ENCODE data around the gene DAB1.

Gene DAB1

DNA sequence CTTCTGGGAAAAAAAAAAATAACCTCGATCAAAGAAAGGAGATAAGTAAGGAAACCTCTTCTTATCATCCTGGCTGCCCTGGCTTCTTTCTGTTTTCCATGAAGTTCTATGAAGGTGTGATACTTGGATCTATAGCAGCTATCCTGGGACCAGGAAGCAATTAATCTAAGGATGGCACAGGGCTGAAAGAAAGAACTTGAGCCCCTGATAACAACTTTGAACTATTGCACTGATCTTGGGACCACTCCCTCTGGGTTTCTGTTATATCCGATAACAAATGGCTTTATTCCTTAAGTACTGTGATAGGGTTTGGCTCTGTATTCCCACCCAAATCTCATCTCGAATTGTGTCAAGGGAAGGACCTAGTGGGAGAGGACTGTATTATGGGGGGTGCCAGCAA, 104.1 kb downstream of the DAB1 start:
- DNase-seq (ENCODE audit: low read depth) = no peak
- TF ChIP-seq, protein P1, sequence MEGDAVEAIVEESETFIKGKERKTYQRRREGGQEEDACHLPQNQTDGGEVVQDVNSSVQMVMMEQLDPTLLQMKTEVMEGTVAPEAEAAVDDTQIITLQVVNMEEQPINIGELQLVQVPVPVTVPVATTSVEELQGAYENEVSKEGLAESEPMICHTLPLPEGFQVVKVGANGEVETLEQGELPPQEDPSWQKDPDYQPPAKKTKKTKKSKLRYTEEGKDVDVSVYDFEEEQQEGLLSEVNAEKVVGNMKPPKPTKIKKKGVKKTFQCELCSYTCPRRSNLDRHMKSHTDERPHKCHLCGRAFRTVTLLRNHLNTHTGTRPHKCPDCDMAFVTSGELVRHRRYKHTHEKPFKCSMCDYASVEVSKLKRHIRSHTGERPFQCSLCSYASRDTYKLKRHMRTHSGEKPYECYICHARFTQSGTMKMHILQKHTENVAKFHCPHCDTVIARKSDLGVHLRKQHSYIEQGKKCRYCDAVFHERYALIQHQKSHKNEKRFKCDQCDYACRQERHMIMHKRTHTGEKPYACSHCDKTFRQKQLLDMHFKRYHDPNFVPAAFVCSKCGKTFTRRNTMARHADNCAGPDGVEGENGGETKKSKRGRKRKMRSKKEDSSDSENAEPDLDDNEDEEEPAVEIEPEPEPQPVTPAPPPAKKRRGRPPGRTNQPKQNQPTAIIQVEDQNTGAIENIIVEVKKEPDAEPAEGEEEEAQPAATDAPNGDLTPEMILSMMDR (IDR thresholded peaks at IDR 0.05; ENCODE audit: control insufficient read depth, insufficient read depth, low read depth, low read length, missing control alignments) = no peak
- no peak overlapping the region for H3K4me3 ChIP-seq (ENCODE audit: control insufficient read depth, low read depth, low read length)

- no peak for DNase-seq (ENCODE audit: low read depth)
- H3K4me3 ChIP-seq (ENCODE audit: control insufficient read depth, low read depth, low read length) = no peak overlapping the region
- TF ChIP-seq, protein P1 (IDR thresholded peaks at IDR 0.05; ENCODE audit: control insufficient read depth, insufficient read depth, low read depth, low read length, missing control alignments) = no peak
Measured at GRCh38 chr1:57319165-57319564, 104.7 kb downstream of the DAB1 start.

DNA sequence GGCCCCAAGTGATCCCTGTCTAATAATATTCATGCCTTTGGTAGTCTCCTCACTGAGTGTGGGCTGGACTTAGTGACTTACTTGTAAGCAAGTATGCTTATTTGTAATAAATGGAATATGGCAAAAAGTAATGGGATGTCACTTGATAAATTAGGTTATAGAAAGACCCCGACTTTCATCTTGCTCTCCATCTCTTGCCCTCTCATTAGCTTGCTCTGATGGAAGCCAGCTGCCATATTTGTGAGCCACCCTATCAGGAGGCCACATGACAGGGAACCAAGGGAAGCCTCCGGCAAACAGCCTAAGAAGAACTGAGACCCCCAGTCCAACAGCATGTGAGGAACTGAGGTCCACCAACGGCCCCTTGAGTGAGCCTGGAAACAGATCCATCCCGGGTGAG, 107.0 kb downstream of the DAB1 start:
- no peak overlapping the region for H3K4me3 ChIP-seq (ENCODE audit: control insufficient read depth, low read depth, low read length)
- no peak for DNase-seq (ENCODE audit: low read depth)
- TF ChIP-seq, protein P1 (IDR thresholded peaks at IDR 0.05; ENCODE audit: control insufficient read depth, insufficient read depth, low read depth, low read length, missing control alignments) = no peak

- no peak overlapping the region for H3K4me3 ChIP-seq (ENCODE audit: control insufficient read depth, low read depth, low read length)
- TF ChIP-seq, protein P1 (IDR thresholded peaks at IDR 0.05; ENCODE audit: control insufficient read depth, insufficient read depth, low read depth, low read length, missing control alignments) = no peak
- DNase-seq (ENCODE audit: low read depth) = no peak
Measured at GRCh38 chr1:57316291-57316690, 107.6 kb downstream of the DAB1 start.

DNA sequence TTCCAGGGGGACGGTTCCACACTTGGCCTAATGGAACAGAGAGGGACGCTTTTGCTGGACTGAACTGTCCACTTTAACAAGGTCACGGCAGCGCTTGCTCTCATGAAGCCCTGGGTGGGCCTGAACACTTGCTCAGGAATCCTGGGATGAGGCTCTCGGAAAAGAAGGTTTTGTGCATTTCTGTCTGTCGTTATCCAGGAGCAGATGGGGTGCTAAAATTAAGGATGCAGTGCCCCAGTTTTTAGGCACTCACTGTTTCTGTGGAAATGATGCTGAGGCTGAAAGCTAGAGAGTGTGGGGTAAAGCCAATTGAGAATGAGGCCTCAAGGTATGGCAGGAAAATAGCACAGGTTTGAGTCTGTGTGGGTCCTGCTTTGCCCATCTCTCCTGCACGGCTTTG, 111.0 kb downstream of the DAB1 start:
- DNase-seq (ENCODE audit: low read depth) = no peak
- no peak overlapping the region for H3K4me3 ChIP-seq (ENCODE audit: control insufficient read depth, low read depth, low read length)
- TF ChIP-seq, protein P1 (IDR thresholded peaks at IDR 0.05; ENCODE audit: control insufficient read depth, insufficient read depth, low read depth, low read length, missing control alignments) = no peak

DNA sequence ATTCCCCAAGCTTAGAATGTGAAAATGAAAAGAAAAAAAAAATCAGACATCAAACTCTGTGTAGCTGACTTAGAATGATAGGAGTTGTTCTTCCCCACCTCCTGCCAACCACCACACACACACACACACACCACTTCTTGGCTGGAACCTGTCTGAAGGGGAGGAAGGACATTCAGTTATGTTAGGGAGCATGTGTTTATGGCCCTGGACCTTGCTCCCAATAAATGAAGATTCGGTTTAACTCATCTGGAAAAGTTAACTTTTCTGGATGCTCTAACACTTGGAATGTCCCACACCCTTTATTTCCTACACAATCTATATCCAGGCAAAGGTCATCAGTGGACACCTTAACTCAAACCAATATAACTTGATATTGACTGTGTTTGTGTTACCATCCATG, 112.4 kb downstream of the DAB1 start:
- TF ChIP-seq, protein P1 (IDR thresholded peaks at IDR 0.05; ENCODE audit: control insufficient read depth, insufficient read depth, low read depth, low read length, missing control alignments) = no peak
- DNase-seq (ENCODE audit: low read depth) = no peak
- H3K4me3 ChIP-seq (ENCODE audit: control insufficient read depth, low read depth, low read length) = no peak overlapping the region

- no peak for DNase-seq (ENCODE audit: low read depth)
- TF ChIP-seq, protein P1 (IDR thresholded peaks at IDR 0.05; ENCODE audit: control insufficient read depth, insufficient read depth, low read depth, low read length, missing control alignments) = no peak
Measured at GRCh38 chr1:57311006-57311405, 112.9 kb downstream of the DAB1 start.

More at GRCh38 chr1:57311006-57311405, 112.9 kb downstream of the DAB1 start:
- H3K4me3 ChIP-seq (ENCODE audit: control insufficient read depth, low read depth, low read length) = no peak overlapping the region
